GM12874 (cell line): ENCODE measurements around the gene C15orf61.

ENCODE experiments used
- CTCF ChIP-seq: IDR thresholded peaks from 2 replicates; pipeline ENCODE4 v1.5.1; 2011; ENCODE audit warnings: low read depth, mild to moderate bottlenecking, control low read depth, low read length, moderate library complexity; ENCODE audit not compliant: insufficient read depth

The C15orf61 gene

GRCh38 chr15:67578020-67578600 is 57.2 kb downstream of the C15orf61 start:
- no peak for TF ChIP-seq CTCF

GRCh38 chr15:67579164-67579563 is 58.2 kb downstream of the C15orf61 start:
- no peak for TF ChIP-seq CTCF
